ENCODE results near the gene JUNB.

JUNB gene

DNA sequence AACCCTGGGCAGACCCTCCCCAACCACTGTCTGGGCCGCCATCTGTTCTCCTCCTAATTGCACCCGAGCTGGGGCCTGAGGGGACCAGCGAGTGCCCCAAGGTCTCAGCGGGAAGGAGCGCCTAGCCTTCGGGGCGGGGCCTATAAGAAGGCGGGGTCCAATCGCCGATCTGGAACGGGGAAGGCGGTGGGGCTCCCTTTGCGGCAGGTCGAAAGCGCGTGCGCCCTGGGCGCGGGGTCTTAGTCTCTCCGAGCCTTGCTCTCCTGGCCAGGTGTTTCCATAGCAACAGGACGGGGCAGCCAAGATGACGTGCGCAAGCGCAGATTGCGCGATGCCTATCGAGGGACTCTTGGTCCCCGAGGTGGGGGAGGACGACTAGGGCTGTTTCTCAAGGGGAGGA is 49.8 kb downstream of the JUNB start:
- peak overlapping the region; percentile 5; the same call in 1 of the 2 replicates for H3K4me2 ChIP-seq (ENCODE audit: low read depth, low read length)
- H3K27ac ChIP-seq (ENCODE audit: low read length), result no peak overlapping the region
- TF ChIP-seq, protein P1, sequence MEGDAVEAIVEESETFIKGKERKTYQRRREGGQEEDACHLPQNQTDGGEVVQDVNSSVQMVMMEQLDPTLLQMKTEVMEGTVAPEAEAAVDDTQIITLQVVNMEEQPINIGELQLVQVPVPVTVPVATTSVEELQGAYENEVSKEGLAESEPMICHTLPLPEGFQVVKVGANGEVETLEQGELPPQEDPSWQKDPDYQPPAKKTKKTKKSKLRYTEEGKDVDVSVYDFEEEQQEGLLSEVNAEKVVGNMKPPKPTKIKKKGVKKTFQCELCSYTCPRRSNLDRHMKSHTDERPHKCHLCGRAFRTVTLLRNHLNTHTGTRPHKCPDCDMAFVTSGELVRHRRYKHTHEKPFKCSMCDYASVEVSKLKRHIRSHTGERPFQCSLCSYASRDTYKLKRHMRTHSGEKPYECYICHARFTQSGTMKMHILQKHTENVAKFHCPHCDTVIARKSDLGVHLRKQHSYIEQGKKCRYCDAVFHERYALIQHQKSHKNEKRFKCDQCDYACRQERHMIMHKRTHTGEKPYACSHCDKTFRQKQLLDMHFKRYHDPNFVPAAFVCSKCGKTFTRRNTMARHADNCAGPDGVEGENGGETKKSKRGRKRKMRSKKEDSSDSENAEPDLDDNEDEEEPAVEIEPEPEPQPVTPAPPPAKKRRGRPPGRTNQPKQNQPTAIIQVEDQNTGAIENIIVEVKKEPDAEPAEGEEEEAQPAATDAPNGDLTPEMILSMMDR (IDR thresholded peaks at IDR 0.05; ENCODE audit: low read length), result no peak
- no peak for TF ChIP-seq EZH2phosphoT487 (IDR thresholded peaks at IDR 0.05; ENCODE audit: low read length)
- TF ChIP-seq EZH2 (optimal IDR thresholded peaks at IDR 0.05; ENCODE audit: low read depth, low read length), result no peak
- no peaks in the 10 kb centered on the region for H3K9me3 ChIP-seq (replicated peaks; ENCODE audit: insufficient read depth, low read length)
- no peaks in the 10 kb centered on the region for H4K20me1 ChIP-seq (ENCODE audit: insufficient read depth, low read length)
- H2AFZ ChIP-seq (ENCODE audit: low read length), result no peak overlapping the region
- no peak overlapping the region for H3K4me3 ChIP-seq (ENCODE audit: low read length)
- no peaks in the 10 kb centered on the region for H3K9me2 ChIP-seq (replicated peaks; ENCODE audit: insufficient read depth, low read length)
- DNase-seq, result no peak
- H3K4me1 ChIP-seq (ENCODE audit: low read length), result no peaks in the 10 kb centered on the region
- no peaks in the 10 kb centered on the region for H3K36me3 ChIP-seq (replicated peaks; ENCODE audit: insufficient read depth, low read length)
- peaks cover 93% of the 10 kb centered on the region for H3K27me3 ChIP-seq (replicated peaks; ENCODE audit: insufficient read depth, low read length)
- H3K79me2 ChIP-seq (ENCODE audit: low read length), result no peaks in the 10 kb centered on the region
- H3K9ac ChIP-seq (ENCODE audit: low read length), result no peak overlapping the region
- H3F3A ChIP-seq (ENCODE audit: insufficient read depth, low read length), result no peaks in the 10 kb centered on the region

DNA sequence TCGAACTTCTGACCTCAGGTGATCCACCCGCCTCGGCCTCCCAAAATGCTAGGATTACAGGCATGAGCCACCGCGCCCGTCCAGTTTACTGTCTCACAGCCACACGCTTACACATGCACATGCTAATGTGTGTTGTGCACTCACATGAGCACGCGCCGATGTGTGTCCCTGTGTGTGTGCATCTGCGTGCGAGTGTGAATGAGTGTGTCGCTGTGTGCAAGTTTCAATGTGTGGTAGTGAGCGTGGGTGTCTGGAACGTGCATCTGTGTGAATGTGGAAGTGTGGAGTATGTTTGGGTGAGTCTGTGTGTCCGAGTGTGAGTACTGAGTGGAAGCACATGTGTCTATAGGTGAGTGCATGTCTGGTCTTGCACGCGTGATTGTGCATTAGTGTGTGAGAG is 51.2 kb downstream of the JUNB start:
- no peaks in the 10 kb centered on the region for H3F3A ChIP-seq (ENCODE audit: insufficient read depth, low read length)
- H4K20me1 ChIP-seq (ENCODE audit: insufficient read depth, low read length), result no peaks in the 10 kb centered on the region
- no peaks in the 10 kb centered on the region for H3K36me3 ChIP-seq (replicated peaks; ENCODE audit: insufficient read depth, low read length)
- H3K27ac ChIP-seq (ENCODE audit: low read length), result no peak overlapping the region
- H3K9me3 ChIP-seq (replicated peaks; ENCODE audit: insufficient read depth, low read length), result no peaks in the 10 kb centered on the region
- no peak overlapping the region for H3K9ac ChIP-seq (ENCODE audit: low read length)
- no peaks in the 10 kb centered on the region for H3K79me2 ChIP-seq (ENCODE audit: low read length)
- H3K4me1 ChIP-seq (ENCODE audit: low read length), result peaks cover 3% of the 10 kb centered on the region; the same call in 1 of the 2 replicates
- H3K9me2 ChIP-seq (replicated peaks; ENCODE audit: insufficient read depth, low read length), result no peaks in the 10 kb centered on the region
- H2AFZ ChIP-seq (ENCODE audit: low read length), result no peak overlapping the region
- H3K4me3 ChIP-seq (ENCODE audit: low read length), result no peak overlapping the region
- H3K27me3 ChIP-seq (replicated peaks; ENCODE audit: insufficient read depth, low read length), result peaks cover 90% of the 10 kb centered on the region
- no peak for DNase-seq
- TF ChIP-seq EZH2 (optimal IDR thresholded peaks at IDR 0.05; ENCODE audit: low read depth, low read length) (no peak), EZH2phosphoT487 (IDR thresholded peaks at IDR 0.05; ENCODE audit: low read length) (no peak)
- TF ChIP-seq, protein P1 (IDR thresholded peaks at IDR 0.05; ENCODE audit: low read length), result no peak
- H3K4me2 ChIP-seq (ENCODE audit: low read depth, low read length), result no peak overlapping the region
